Testis (tissue), 2 donors: Measurements from ENCODE around the gene AIFM3.

Experiments
- POLR2A ChIP-seq: fragments of 450-650 bp; IDR thresholded peaks from one replicate; pipeline ENCODE4 v1.6.1; 2017; ENCODE audit warnings: antibody characterized with exemption, mild to moderate bottlenecking, moderate library complexity
- TF ChIP-seq, protein P1 (sequence below), 3 experiments: fragments of 450-650 bp in 2 of 3; fragments of 200-600 bp in 1 of 3; sonication (generic) in 1 of 3; IDR thresholded peaks; one replicate each; pipeline ENCODE4 v1.5.1; 2016 to 2019; ENCODE audit warnings: antibody characterized with exemption in 3 of 3, mild to moderate bottlenecking in 2 of 3, moderate library complexity in 1 of 3

DNA sequence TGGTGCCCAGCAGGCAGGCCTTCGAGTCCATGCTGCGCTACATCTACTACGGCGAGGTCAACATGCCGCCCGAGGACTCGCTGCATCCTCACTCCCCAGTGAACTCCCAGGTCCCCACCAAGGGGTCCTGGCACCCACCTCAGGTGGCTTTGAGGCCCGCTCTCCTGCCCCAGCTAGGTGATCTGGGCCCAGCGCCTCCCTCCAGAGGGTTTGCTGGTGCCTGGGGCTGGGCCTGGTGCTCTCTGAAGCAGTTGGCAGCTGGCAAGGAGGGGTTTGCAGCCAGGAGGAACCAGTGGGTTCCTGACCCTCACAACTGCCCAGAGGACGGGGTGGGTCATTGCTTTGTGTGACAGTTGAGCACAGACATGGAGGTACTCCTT lies 29.0 kb downstream of the AIFM3 start:
- TF ChIP-seq POLR2A: no peak
- TF ChIP-seq, protein P1, sequence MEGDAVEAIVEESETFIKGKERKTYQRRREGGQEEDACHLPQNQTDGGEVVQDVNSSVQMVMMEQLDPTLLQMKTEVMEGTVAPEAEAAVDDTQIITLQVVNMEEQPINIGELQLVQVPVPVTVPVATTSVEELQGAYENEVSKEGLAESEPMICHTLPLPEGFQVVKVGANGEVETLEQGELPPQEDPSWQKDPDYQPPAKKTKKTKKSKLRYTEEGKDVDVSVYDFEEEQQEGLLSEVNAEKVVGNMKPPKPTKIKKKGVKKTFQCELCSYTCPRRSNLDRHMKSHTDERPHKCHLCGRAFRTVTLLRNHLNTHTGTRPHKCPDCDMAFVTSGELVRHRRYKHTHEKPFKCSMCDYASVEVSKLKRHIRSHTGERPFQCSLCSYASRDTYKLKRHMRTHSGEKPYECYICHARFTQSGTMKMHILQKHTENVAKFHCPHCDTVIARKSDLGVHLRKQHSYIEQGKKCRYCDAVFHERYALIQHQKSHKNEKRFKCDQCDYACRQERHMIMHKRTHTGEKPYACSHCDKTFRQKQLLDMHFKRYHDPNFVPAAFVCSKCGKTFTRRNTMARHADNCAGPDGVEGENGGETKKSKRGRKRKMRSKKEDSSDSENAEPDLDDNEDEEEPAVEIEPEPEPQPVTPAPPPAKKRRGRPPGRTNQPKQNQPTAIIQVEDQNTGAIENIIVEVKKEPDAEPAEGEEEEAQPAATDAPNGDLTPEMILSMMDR (IDR thresholded peaks at IDR 0.05): no peak
